Prostate gland (tissue), 2 donors: ENCODE measurements around the gene EIF4G1. TPM values are rescaled to one million over a fixed set of nuclear protein-coding genes. Genes with fewer than 3 reads are reported as not detected.

Experiments
- DNase-seq: peaks from one replicate; pipeline ENCODE4 v3.0.0-alpha.2; 2019; ENCODE audit warnings: low spot score
- H3K27ac ChIP-seq, 2 donors: fragments of 200-600 bp; sonication (generic); 2 replicates each; pipeline ENCODE4 v1.5.1; 2017 to 2019
- H3K27me3 ChIP-seq: fragments of 200-600 bp; sonication (generic); replicated peaks from 2 replicates; pipeline ENCODE4 v1.5.1; 2019; ENCODE audit not compliant: insufficient read depth
- H3K36me3 ChIP-seq, 2 donors: fragments of 200-600 bp; sonication (generic); 1 replicate in 1 of 2; 2 replicates in 1 of 2; pipeline versions ENCODE4 v1.5.1 to v1.8.1; 2017 to 2019
- H3K4me1 ChIP-seq: fragments of 200-600 bp; sonication (generic); replicated peaks from 2 replicates; pipeline ENCODE4 v1.5.1; 2019
- H3K4me3 ChIP-seq, 2 donors: fragments of 200-600 bp; sonication (generic); 2 replicates each; pipeline ENCODE4 v1.5.1; 2017 to 2019
- H3K9me3 ChIP-seq: fragments of 200-600 bp; sonication (generic); 2 replicates; pipeline ENCODE4 v1.5.1; 2017
- CTCF ChIP-seq, 4 experiments: fragments of 200-600 bp in 2 of 4; fragments of 450-650 bp in 2 of 4; sonication (generic) in 2 of 4; IDR thresholded peaks; 1 replicate in 3 of 4; 2 replicates in 1 of 4; pipeline ENCODE4 v1.5.1; 2016 to 2019; ENCODE audit warnings: antibody characterized with exemption in 4 of 4, mild to moderate bottlenecking in 2 of 4, moderate library complexity in 2 of 4
- POLR2A ChIP-seq: fragments of 450-650 bp; IDR thresholded peaks from one replicate; pipeline ENCODE4 v1.6.1; 2016; ENCODE audit warnings: antibody characterized with exemption, mild to moderate bottlenecking
- POLR2AphosphoS5 ChIP-seq: sonication (generic); formaldehyde crosslinking; IDR thresholded peaks from one replicate; pipeline ENCODE4 v1.6.1; 2017; ENCODE audit warnings: antibody characterized with exemption
- WGBS: methylation state at CpG from one replicate; pipeline ENCODE4 v1.1.5; 2018; 5-methylcytosine and 5-hydroxymethylcytosine counted together
- intact Hi-C: fragments of 100-400 bp; cut with DNase I; formaldehyde crosslinking; loops from one replicate; pipeline ENCODE4 v1.14.2; 2022
- small RNA-seq, 2 donors: library from RNA; depleted of rRNA; stranded (forward); fragments of <200 nt; gene quantifications; one replicate each; pipeline ENCODE3, GENCODE V24; 2016
- total RNA-seq, 2 donors: library from RNA; depleted of rRNA; stranded (reverse); fragments of >200 nt; gene quantifications; one replicate each; pipeline ENCODE4 v1.1.0, GENCODE V29; 2016

Gene EIF4G1
- total RNA-seq, 2 donors from 2014 or later, result 331 to 370 TPM

- TF ChIP-seq POLR2AphosphoS5 (no peak), CTCF (IDR thresholded peaks at IDR 0.05) (no peak), POLR2A (no peak)
- intact Hi-C loops, result no loop called here
- 91% methylated on average over 16 of the region's 16 CpGs for WGBS
- no peak overlapping the region for H3K27ac ChIP-seq
- no peaks in the 10 kb centered on the region for H3K27me3 ChIP-seq
- H3K36me3 ChIP-seq, result no peaks in the 10 kb centered on the region
- no peaks in the 10 kb centered on the region for H3K9me3 ChIP-seq
- no peaks in the 10 kb centered on the region for H3K4me1 ChIP-seq
- H3K4me3 ChIP-seq, result no peak overlapping the region
- DNase-seq, result no peak
Measured at GRCh38 chr3:184382326-184383032, 68.1 kb downstream of the EIF4G1 start.

- intact Hi-C loops, result no loop called here
- H3K4me1 ChIP-seq, result no peaks in the 10 kb centered on the region
- H3K36me3 ChIP-seq, result no peaks in the 10 kb centered on the region
- no peak overlapping the region for H3K4me3 ChIP-seq
- H3K9me3 ChIP-seq, result no peaks in the 10 kb centered on the region
- H3K27ac ChIP-seq, result no peak overlapping the region
- WGBS, result 96% methylated on average over 15 of the region's 15 CpGs
- DNase-seq, result no peak
- H3K27me3 ChIP-seq, result no peaks in the 10 kb centered on the region
- no peak for TF ChIP-seq POLR2AphosphoS5
- no peak for TF ChIP-seq CTCF (IDR thresholded peaks at IDR 0.05)
- no peak for TF ChIP-seq POLR2A
Measured at GRCh38 chr3:184383033-184383740, 68.8 kb downstream of the EIF4G1 start.

- no peak for TF ChIP-seq CTCF (IDR thresholded peaks at IDR 0.05)
- no peak for TF ChIP-seq POLR2A
- TF ChIP-seq POLR2AphosphoS5, result no peak
Measured at GRCh38 chr3:184384342-184384741, 69.9 kb downstream of the EIF4G1 start.

More at GRCh38 chr3:184384342-184384741, 69.9 kb downstream of the EIF4G1 start:
- no peaks in the 10 kb centered on the region for H3K27me3 ChIP-seq
- intact Hi-C loops, result no loop called here
- DNase-seq, result no peak
- no peaks in the 10 kb centered on the region for H3K4me1 ChIP-seq
- no peak overlapping the region for H3K27ac ChIP-seq
- H3K4me3 ChIP-seq, result no peak overlapping the region
- H3K36me3 ChIP-seq, result no peaks in the 10 kb centered on the region
- WGBS, result 89% methylated on average over 9 of the region's 9 CpGs
- H3K9me3 ChIP-seq, result no peaks in the 10 kb centered on the region

Small RNA genes lying within 50 kb of the gene (small RNA-seq; reads per million reads assigned to genes)
- 1,176 to 2,272 reads per million in 2 donors for gene SNORD66

Other genes with a start within 250 kb of the EIF4G1 start
- not detected for gene HTR3E, start 217.5 kb upstream of the EIF4G1 start, total RNA-seq
- gene EIF2B5, start 179.2 kb upstream of the EIF4G1 start, total RNA-seq, result 10 to 100 TPM; 54.9 to 61.5 TPM
- gene DVL3, start 159.2 kb upstream of the EIF4G1 start, total RNA-seq, result 10 to 100 TPM; 61.7 to 95.1 TPM
- 100 to 1,000 TPM; 183 to 307 TPM for gene AP2M1, start 139.8 kb upstream of the EIF4G1 start, total RNA-seq
- 100 to 1,000 TPM in 1 of 2 donors, 10 to 100 TPM in 1; 62.9 to 103 TPM for gene ABCF3, start 128.4 kb upstream of the EIF4G1 start, total RNA-seq
- gene VWA5B2, start 85.0 kb upstream of the EIF4G1 start, total RNA-seq, result 1 to 10 TPM in 1 of 2 donors, under 1 TPM in 1; 0.46 to 7.8 TPM
- gene ALG3, start 65.6 kb upstream of the EIF4G1 start, total RNA-seq, result 10 to 100 TPM; 78.4 to 79.4 TPM
- 1 to 10 TPM; 6.1 TPM for gene EEF1AKMT4, start 64.9 kb upstream of the EIF4G1 start, total RNA-seq
- under 1 TPM in 1 of 2 donors, not detected in 1; 0.82 TPM for gene CAMK2N2, start 53.1 kb upstream of the EIF4G1 start, total RNA-seq
- under 1 TPM in 1 of 2 donors, not detected in 1; 0.57 TPM for gene ECE2, start 38.6 kb upstream of the EIF4G1 start, total RNA-seq
- gene PSMD2, start 15.4 kb upstream of the EIF4G1 start, total RNA-seq, result 100 to 1,000 TPM; 230 to 272 TPM
- gene FAM131A, start 23.0 kb downstream of the EIF4G1 start, total RNA-seq, result 10 to 100 TPM; 22.0 to 71.0 TPM
- 10 to 100 TPM in 1 of 2 donors, 1 to 10 TPM in 1; 4.9 to 47.5 TPM for gene CLCN2, start 47.0 kb downstream of the EIF4G1 start, total RNA-seq
- gene POLR2H, start 47.1 kb downstream of the EIF4G1 start, total RNA-seq, result 10 to 100 TPM; 62.7 to 89.2 TPM
- gene THPO, start 63.6 kb downstream of the EIF4G1 start, total RNA-seq, result not detected
- 1 to 10 TPM; 2.5 to 8.0 TPM for gene CHRD, start 65.4 kb downstream of the EIF4G1 start, total RNA-seq
- gene EPHB3, start 247.2 kb downstream of the EIF4G1 start, total RNA-seq, result 10 to 100 TPM; 11.9 to 25.2 TPM